Hepatocyte (in vitro differentiated cells): ENCODE measurements around the gene PRDX1. TPM values are rescaled to one million over a fixed set of nuclear protein-coding genes. Genes with fewer than 3 reads are reported as not detected.

ENCODE experiments used
- DNase-seq: peaks from one replicate; pipeline ENCODE4 v3.0.0-alpha.2; 2016; ENCODE audit warnings: low spot score
- H2AFZ ChIP-seq: fragments of 200-600 bp; sonication (generic); 2 replicates; pipeline ENCODE4 v1.6.0; 2016; ENCODE audit warnings: antibody characterized with exemption, mild to moderate bottlenecking
- H3K27ac ChIP-seq: fragments of 200-600 bp; sonication (generic); 2 replicates; pipeline ENCODE4 v1.5.1; 2016; ENCODE audit warnings: mild to moderate bottlenecking
- H3K27me3 ChIP-seq: fragments of 200-600 bp; sonication (generic); 2 replicates; pipeline ENCODE4 v1.6.1; 2016
- H3K36me3 ChIP-seq: fragments of 200-600 bp; sonication (generic); replicated peaks from 2 replicates; pipeline ENCODE4 v1.5.1; 2016; ENCODE audit warnings: low read depth; ENCODE audit not compliant: insufficient read depth
- H3K4me1 ChIP-seq: fragments of 200-600 bp; sonication (generic); 2 replicates; pipeline ENCODE4 v1.5.1; 2016; ENCODE audit warnings: mild to moderate bottlenecking, moderate library complexity; ENCODE audit not compliant: insufficient read depth
- H3K4me2 ChIP-seq: fragments of 200-600 bp; sonication (generic); 2 replicates; pipeline ENCODE4 v1.6.0; 2016
- H3K4me3 ChIP-seq: fragments of 200-600 bp; sonication (generic); 2 replicates; pipeline ENCODE4 v1.5.1; 2016; ENCODE audit warnings: mild to moderate bottlenecking
- H3K79me2 ChIP-seq: fragments of 200-600 bp; sonication (generic); 2 replicates; pipeline ENCODE4 v1.6.0; 2017; ENCODE audit warnings: mild to moderate bottlenecking
- H3K9me2 ChIP-seq: fragments of 200-600 bp; sonication (generic); replicated peaks from 2 replicates; pipeline ENCODE4 v1.6.0; 2017; ENCODE audit warnings: mild to moderate bottlenecking; ENCODE audit not compliant: insufficient read depth
- H3K9me3 ChIP-seq: fragments of 200-600 bp; sonication (generic); 2 replicates; pipeline ENCODE4 v1.5.1; 2016; ENCODE audit warnings: low read depth, mild to moderate bottlenecking
- H4K20me1 ChIP-seq: fragments of 200-600 bp; sonication (generic); 2 replicates; pipeline ENCODE4 v1.6.0; 2016; ENCODE audit warnings: mild to moderate bottlenecking; ENCODE audit not compliant: insufficient read depth, poor library complexity, severe bottlenecking
- EZH2 ChIP-seq: fragments of 200-600 bp; sonication (generic); IDR thresholded peaks from 2 replicates; pipeline ENCODE4 v1.6.1; 2016; ENCODE audit warnings: antibody characterized with exemption, mild to moderate bottlenecking, borderline replicate concordance
- EZH2phosphoT487 ChIP-seq: fragments of 200-600 bp; sonication (generic); IDR thresholded peaks from one replicate; pipeline ENCODE4 v1.6.1; 2018; ENCODE audit warnings: antibody characterized with exemption, mild to moderate bottlenecking, low read depth, moderate library complexity; ENCODE audit not compliant: unreplicated experiment, severe bottlenecking
- WGBS: methylation state at CpG from one replicate; pipeline ENCODE4 v1.1.6; 2016; ENCODE audit warnings: low lambda C conversion rate; ENCODE audit errors: missing lambda C conversion rate; 5-methylcytosine and 5-hydroxymethylcytosine counted together
- polyA plus RNA-seq: library from polyadenylated mRNA; unstranded; fragments of >200 nt; fragmentation: Nextera tagmentation; extraction: Ambion mirVana; gene quantifications from 2 replicates; pipeline ENCODE4 v1.2.1, GENCODE V29; 2016
- total RNA-seq: library from RNA; depleted of rRNA; stranded (reverse); fragments of >200 nt; gene quantifications from 2 replicates; pipeline ENCODE4 v1.2.3, GENCODE V29; 2014
- TF ChIP-seq, protein P1 (sequence below): fragments of 200-600 bp; sonication (generic); IDR thresholded peaks from 2 replicates; pipeline ENCODE4 v1.5.1; 2016; ENCODE audit warnings: antibody characterized with exemption, mild to moderate bottlenecking; ENCODE audit not compliant: poor library complexity

Gene PRDX1
- total RNA-seq, result 523 and 532 TPM in 2 replicates
- polyA plus RNA-seq, result 660 and 666 TPM in 2 replicates

- peak; percentile 97 for DNase-seq
- Histone ChIP-seq H3K36me3 (no peaks in the 10 kb centered on the region), H4K20me1 (peaks cover 21% of the 10 kb centered on the region), H3K79me2 (peaks cover 38% of the 10 kb centered on the region), H3K4me2 (peak within 1 kb of the TSS; percentile 75), H2AFZ (peak within 1 kb of the TSS; percentile 73), H3K27ac (peak within 1 kb of the TSS; percentile 90), H3K9me2 (no peaks in the 10 kb centered on the region), H3K27me3 (no peaks in the 10 kb centered on the region), H3K9me3 (no peaks in the 10 kb centered on the region), H3K4me1 (peaks cover 7% of the 10 kb centered on the region), H3K4me3 (peak within 1 kb of the TSS; percentile 99)
- WGBS, result 1% methylated on average over 60 of the region's 72 CpGs
- TF ChIP-seq, protein P1, sequence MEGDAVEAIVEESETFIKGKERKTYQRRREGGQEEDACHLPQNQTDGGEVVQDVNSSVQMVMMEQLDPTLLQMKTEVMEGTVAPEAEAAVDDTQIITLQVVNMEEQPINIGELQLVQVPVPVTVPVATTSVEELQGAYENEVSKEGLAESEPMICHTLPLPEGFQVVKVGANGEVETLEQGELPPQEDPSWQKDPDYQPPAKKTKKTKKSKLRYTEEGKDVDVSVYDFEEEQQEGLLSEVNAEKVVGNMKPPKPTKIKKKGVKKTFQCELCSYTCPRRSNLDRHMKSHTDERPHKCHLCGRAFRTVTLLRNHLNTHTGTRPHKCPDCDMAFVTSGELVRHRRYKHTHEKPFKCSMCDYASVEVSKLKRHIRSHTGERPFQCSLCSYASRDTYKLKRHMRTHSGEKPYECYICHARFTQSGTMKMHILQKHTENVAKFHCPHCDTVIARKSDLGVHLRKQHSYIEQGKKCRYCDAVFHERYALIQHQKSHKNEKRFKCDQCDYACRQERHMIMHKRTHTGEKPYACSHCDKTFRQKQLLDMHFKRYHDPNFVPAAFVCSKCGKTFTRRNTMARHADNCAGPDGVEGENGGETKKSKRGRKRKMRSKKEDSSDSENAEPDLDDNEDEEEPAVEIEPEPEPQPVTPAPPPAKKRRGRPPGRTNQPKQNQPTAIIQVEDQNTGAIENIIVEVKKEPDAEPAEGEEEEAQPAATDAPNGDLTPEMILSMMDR, result no peak
- TF ChIP-seq EZH2 (no peak), EZH2phosphoT487 (no peak)
Measured at GRCh38 chr1:45521413-45522323, at the start of gene PRDX1. PRDX1 (minus strand) TSS chr1:45521884; CDS start chr1:45519043, 2,841 bp downstream.

DNA sequence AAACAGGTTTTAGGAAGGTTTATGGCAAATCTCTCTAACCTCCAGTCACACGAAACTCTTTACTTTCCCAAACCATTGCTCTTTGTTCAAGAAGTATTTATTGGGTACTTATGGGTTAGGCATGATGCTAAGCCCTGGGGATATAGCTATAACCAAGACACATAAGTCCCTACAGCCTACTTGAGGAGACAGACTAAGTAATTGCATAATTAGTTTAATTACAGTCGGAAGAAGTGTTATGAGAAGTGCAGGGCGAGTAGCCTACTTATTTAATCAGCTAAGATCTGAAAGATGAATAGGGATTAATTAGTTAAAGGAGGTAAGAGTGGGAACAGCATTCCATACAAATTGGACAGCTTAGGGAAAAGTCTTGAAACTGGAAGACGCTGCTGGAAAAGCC, 48.9 kb upstream of the PRDX1 start:
- Histone ChIP-seq H3K9me3 (no peaks in the 10 kb centered on the region), H3K36me3 (no peaks in the 10 kb centered on the region), H3K4me2 (no peak overlapping the region), H4K20me1 (no peaks in the 10 kb centered on the region), H3K4me1 (no peaks in the 10 kb centered on the region), H3K27me3 (no peaks in the 10 kb centered on the region), H2AFZ (no peak overlapping the region), H3K4me3 (no peak overlapping the region), H3K9me2 (no peaks in the 10 kb centered on the region), H3K27ac (no peak overlapping the region), H3K79me2 (peaks cover 3% of the 10 kb centered on the region)
- DNase-seq, result no peak
- 80% methylated on average over 4 of the region's 4 CpGs for WGBS
- TF ChIP-seq, protein P1, result no peak
- TF ChIP-seq EZH2phosphoT487, result no peak
- TF ChIP-seq EZH2, result no peak

DNA sequence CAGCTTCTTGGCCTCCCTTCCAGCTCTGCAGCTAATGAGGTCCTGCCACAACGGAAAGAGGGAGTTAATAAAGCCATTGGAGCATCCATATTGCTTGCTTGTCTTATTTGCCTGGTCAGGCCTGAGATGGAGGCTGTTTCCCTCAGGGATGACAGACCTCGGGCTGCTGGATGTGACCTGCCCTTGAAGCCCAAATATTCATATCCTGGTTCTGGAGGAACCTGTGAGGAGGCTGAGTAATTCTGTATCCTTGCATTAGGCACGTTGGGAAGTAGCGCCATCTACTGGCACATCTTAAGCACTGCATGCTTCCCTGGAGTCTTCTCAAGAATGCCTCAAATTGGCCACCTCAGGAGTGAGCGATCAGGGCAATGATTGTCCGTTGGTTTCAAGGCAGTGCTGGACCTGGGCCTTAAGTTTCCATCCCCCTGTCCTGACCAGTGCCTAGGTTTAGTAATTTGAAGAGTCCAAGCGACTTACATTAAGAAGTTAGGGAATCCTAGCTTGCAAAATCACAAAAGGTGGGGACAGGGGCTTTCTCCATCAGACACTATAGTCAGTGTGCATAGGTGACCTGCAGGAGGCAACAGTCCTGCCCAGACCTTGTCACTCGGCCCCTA, 48.4 kb upstream of the PRDX1 start:
- Histone ChIP-seq H2AFZ (no peak overlapping the region), H3K27ac (no peak overlapping the region), H3K4me2 (no peak overlapping the region), H3K9me3 (no peaks in the 10 kb centered on the region), H3K4me1 (no peaks in the 10 kb centered on the region), H4K20me1 (no peaks in the 10 kb centered on the region), H3K79me2 (peaks cover 5% of the 10 kb centered on the region), H3K9me2 (no peaks in the 10 kb centered on the region), H3K27me3 (no peaks in the 10 kb centered on the region), H3K4me3 (no peak overlapping the region), H3K36me3 (no peaks in the 10 kb centered on the region)
- 22% methylated on average over 8 of the region's 8 CpGs for WGBS
- no peak for TF ChIP-seq EZH2phosphoT487
- TF ChIP-seq EZH2, result no peak
- TF ChIP-seq, protein P1, result peak; percentile 92
- DNase-seq, result peak; percentile 74
